Ishikawa (cell line): ENCODE measurements around the gene TECTB.

Experiments
- TAF1 ChIP-seq: IDR thresholded peaks from 2 replicates; pipeline ENCODE4 v1.6.1; 2012; ENCODE audit warnings: low read depth, mild to moderate bottlenecking
- YY1 ChIP-seq: IDR thresholded peaks from 2 replicates; pipeline ENCODE4 v1.6.1; 2012; ENCODE audit warnings: low read depth

- TF ChIP-seq TAF1 = no peak
- no peak for TF ChIP-seq YY1
Measured at GRCh38 chr10:112278871-112279270, 4.3 kb upstream of the TECTB start.
